Esophagus muscularis mucosa (tissue), 4 donors: ENCODE data around the gene TMA7B. TPM values are rescaled to one million over a fixed set of nuclear protein-coding genes. Genes with fewer than 3 reads are reported as not detected.

Experiments
- DNase-seq: peaks from one replicate; pipeline ENCODE4 v3.0.0-alpha.2; 2017; ENCODE audit errors: extremely low spot score
- H3K27ac ChIP-seq, 4 donors: fragments of 200-600 bp; sonication (generic); replicated peaks in 1 of 4; 1 replicate in 3 of 4; 2 replicates in 1 of 4; pipeline ENCODE4 v1.5.1; 2016 to 2019; ENCODE audit warnings: mild to moderate bottlenecking in 1 of 4
- H3K27me3 ChIP-seq, 4 donors: fragments of 200-600 bp; sonication (generic); one replicate each; pipeline versions ENCODE4 v1.5.1 to v1.6.0; 2016 to 2019
- H3K36me3 ChIP-seq, 4 donors: fragments of 200-600 bp; sonication (generic); one replicate each; pipeline ENCODE4 v1.5.1; 2016 to 2019
- H3K4me1 ChIP-seq, 4 donors: fragments of 200-600 bp; sonication (generic); one replicate each; pipeline ENCODE4 v1.5.1; 2016 to 2019
- H3K4me3 ChIP-seq, 4 donors: fragments of 200-600 bp; sonication (generic); 1 replicate in 2 of 4; 2 replicates in 2 of 4; pipeline ENCODE4 v1.5.1; 2016 to 2019; ENCODE audit warnings: mild to moderate bottlenecking in 4 of 4, moderate library complexity in 1 of 4
- H3K9me3 ChIP-seq, 4 donors: fragments of 200-600 bp; sonication (generic); 1 replicate in 3 of 4; 2 replicates in 1 of 4; pipeline ENCODE4 v1.5.1; 2016 to 2019
- EP300 ChIP-seq: sonication (generic); formaldehyde crosslinking; IDR thresholded peaks from one replicate; pipeline ENCODE4 v1.6.1; 2017; ENCODE audit warnings: antibody characterized with exemption
- POLR2A ChIP-seq: fragments of 450-650 bp; IDR thresholded peaks from one replicate; pipeline ENCODE4 v1.6.1; 2017; ENCODE audit warnings: antibody characterized with exemption, moderate library complexity, mild to moderate bottlenecking, low read depth
- POLR2AphosphoS5 ChIP-seq, 2 donors: sonication (generic); formaldehyde crosslinking; IDR thresholded peaks; one replicate each; pipeline ENCODE4 v1.6.1; 2017; ENCODE audit warnings: antibody characterized with exemption in 2 of 2
- WGBS: methylation state at CpG from one replicate; pipeline ENCODE4 v1.1.5; 2018; 5-methylcytosine and 5-hydroxymethylcytosine counted together
- intact Hi-C: fragments of 100-400 bp; cut with DNase I; formaldehyde crosslinking; loops from one replicate; pipeline ENCODE4 v1.15.1; 2023
- total RNA-seq, 4 donors: library from RNA; depleted of rRNA; stranded (reverse); fragments of >200 nt; gene quantifications; one replicate each; pipeline versions ENCODE4 v1.1.0 to v1.2.1, GENCODE V29; 2016
- TF ChIP-seq, protein P1 (sequence below), 3 experiments: fragments of 200-600 bp in 2 of 3; fragments of 450-650 bp in 1 of 3; sonication (generic) in 2 of 3; IDR thresholded peaks; one replicate each; pipeline ENCODE4 v1.5.1; 2017 to 2019; ENCODE audit warnings: antibody characterized with exemption in 3 of 3, mild to moderate bottlenecking in 2 of 3, moderate library complexity in 1 of 3

TMA7B gene
- total RNA-seq, 4 donors from 2014 or later, result not detected

DNA sequence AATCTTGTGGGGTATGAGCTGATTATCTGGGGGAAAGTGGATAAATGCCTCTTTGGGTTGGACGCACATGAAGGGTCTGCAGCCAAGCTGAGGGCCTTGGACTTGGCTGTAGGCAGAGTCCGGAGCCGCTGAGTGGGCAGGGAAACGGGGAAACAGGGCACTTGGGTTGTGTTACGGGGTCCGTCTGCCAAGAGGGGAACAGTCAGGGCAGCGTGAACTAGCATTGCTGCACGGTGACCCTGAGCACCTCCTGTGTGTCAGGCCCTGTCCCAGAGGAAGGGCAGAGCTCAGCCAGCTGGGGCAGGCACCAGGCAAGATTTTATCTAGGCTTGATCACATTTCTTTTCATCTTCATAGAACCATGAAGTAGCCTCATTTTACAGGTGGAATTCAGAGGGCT, 46.4 kb downstream of the TMA7B start:
- H3K27ac ChIP-seq, result no peak overlapping the region
- no peak for TF ChIP-seq EP300
- TF ChIP-seq POLR2A, result no peak
- no peak for TF ChIP-seq POLR2AphosphoS5 (IDR thresholded peaks at IDR 0.05)
- TF ChIP-seq, protein P1, sequence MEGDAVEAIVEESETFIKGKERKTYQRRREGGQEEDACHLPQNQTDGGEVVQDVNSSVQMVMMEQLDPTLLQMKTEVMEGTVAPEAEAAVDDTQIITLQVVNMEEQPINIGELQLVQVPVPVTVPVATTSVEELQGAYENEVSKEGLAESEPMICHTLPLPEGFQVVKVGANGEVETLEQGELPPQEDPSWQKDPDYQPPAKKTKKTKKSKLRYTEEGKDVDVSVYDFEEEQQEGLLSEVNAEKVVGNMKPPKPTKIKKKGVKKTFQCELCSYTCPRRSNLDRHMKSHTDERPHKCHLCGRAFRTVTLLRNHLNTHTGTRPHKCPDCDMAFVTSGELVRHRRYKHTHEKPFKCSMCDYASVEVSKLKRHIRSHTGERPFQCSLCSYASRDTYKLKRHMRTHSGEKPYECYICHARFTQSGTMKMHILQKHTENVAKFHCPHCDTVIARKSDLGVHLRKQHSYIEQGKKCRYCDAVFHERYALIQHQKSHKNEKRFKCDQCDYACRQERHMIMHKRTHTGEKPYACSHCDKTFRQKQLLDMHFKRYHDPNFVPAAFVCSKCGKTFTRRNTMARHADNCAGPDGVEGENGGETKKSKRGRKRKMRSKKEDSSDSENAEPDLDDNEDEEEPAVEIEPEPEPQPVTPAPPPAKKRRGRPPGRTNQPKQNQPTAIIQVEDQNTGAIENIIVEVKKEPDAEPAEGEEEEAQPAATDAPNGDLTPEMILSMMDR (IDR thresholded peaks at IDR 0.05), result no peak

DNA sequence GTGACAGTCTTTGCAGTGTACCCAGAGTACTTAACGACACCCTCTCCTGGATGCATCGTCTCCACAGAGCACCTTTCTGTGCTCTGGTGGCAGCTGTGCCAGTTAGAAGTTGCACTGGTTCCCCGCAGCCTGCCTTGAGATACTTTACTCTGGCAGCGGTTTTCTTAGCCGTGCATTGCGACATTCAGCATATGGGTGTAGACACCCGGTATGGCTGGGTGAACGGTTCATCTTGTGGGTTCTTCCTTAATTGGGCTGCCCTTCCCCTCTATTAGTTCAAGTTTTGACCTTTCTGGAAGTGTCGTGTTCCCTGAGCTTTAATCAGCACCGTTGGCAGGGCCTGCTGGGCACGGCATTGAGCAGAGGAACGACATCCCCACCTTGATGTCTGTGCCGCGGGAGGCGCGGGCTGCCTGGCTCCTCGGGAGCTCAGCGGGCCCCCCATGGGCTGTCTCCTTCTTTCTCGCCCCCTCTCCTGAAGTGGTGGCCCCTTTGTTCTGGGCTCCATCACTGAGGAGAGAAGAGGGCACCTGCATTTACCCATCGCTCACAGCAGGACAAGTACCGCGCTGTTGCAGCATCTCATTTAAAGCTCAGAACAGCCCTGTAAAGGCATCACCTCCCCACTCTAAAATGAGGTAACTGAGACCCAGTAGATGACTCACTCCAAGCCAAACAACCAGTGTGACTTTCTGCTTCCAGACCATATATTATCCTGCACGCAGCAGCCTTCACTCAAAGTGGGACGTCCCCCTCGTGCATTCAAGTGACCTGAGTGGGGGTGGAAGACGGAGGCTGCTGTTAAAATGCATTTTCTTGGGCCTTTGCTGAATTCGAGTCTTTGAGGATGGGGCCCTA, 47.9 kb downstream of the TMA7B start:
- H3K4me1 ChIP-seq, result peaks cover 0 to 8% (median 0%) of the 10 kb centered on the region in 4 donors

More for the DNA sequence above, 46.4 kb downstream of the TMA7B start:
- no peak for DNase-seq
- Histone ChIP-seq H3K27me3 (peaks cover 0 to 60% (median 0%) of the 10 kb centered on the region in 4 donors), H3K9me3 (no peaks in the 10 kb centered on the region), H3K36me3 (no peaks in the 10 kb centered on the region), H3K4me3 (no peak overlapping the region), H3K4me1 (peaks cover 0 to 8% (median 1%) of the 10 kb centered on the region in 4 donors)
- 77% methylated on average over 8 of the region's 8 CpGs for WGBS
- intact Hi-C loops, result no loop called here

DNA sequence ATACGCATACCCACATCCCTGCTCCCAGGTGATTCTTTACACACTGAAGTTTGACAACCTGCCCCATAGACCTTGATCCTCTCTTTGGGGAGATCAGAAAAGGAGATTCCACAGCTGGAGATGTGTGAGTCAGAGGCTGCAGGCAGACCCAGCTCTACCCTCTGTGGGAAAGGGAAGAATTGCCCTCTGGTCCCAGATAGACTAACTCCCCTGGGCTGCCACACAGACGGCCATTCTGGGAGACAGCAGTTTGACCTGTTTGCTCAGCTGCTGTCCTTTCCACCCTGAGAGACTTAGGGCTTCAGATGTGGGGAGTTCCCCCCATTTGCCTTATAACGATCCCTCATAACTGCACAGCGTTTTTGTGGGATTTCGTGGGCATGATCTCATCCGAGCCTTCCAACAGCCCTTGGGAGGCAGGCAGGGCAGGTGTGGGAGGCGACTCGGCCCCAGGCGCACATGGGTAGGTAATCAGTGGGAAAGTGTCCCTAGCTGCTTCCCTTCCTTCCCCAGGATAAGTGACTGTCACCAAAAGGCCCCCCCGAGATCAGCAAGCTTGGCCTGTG, 48.6 kb downstream of the TMA7B start:
- Histone ChIP-seq H3K27me3 (peaks cover 0 to 66% (median 0%) of the 10 kb centered on the region in 4 donors), H3K9me3 (no peaks in the 10 kb centered on the region), H3K36me3 (no peaks in the 10 kb centered on the region), H3K27ac (no peak overlapping the region), H3K4me1 (peaks cover 0 to 8% (median 0%) of the 10 kb centered on the region in 4 donors), H3K4me3 (no peak overlapping the region)
- WGBS, result 61% methylated on average over 5 of the region's 10 CpGs
- intact Hi-C loops, result no loop called here
- DNase-seq, result no peak
- TF ChIP-seq POLR2A (no peak), POLR2AphosphoS5 (IDR thresholded peaks at IDR 0.05) (no peak), EP300 (no peak)
- TF ChIP-seq, protein P1 (IDR thresholded peaks at IDR 0.05), result no peak

More for the DNA sequence above, 47.9 kb downstream of the TMA7B start:
- no peak overlapping the region for H3K4me3 ChIP-seq
- H3K27me3 ChIP-seq, result peaks cover 0 to 73% (median 0%) of the 10 kb centered on the region in 4 donors
- no peak overlapping the region for H3K27ac ChIP-seq
- TF ChIP-seq POLR2A, result no peak
- no peaks in the 10 kb centered on the region for H3K36me3 ChIP-seq
- H3K9me3 ChIP-seq, result no peaks in the 10 kb centered on the region
- no peak for DNase-seq
- 83% methylated on average over 19 of the region's 27 CpGs for WGBS
- intact Hi-C loops, result no loop called here

DNA sequence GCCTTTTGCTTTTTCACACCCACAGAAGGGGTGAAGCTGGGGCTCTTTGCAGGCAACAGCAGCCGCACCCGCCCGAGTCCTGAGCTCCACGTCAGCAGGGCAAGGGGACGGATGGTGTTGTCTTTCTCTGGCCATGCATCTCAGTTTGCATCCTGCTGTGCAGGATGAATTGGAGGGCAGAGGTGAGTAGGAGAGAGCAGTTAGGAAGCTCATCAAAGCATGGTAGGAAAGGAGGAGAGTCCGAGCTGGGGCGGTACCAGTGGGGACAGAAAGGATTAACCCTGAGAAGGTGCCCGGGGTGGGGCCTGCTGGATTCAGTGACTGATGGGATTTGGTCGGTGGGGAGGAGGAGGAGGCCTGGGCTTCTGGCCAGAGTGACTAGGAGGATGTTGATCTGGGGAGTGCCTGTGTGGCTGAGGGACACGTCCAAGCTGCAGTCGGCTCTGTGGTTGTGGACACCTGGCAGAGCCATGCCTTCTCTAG, 49.1 kb downstream of the TMA7B start:
- WGBS, result 17% methylated on average over 11 of the region's 11 CpGs
- TF ChIP-seq, protein P1 (IDR thresholded peaks at IDR 0.05), result no peak
- no peak for TF ChIP-seq POLR2A
- H3K36me3 ChIP-seq, result no peaks in the 10 kb centered on the region
- no peaks in the 10 kb centered on the region for H3K9me3 ChIP-seq
- H3K27ac ChIP-seq, result no peak overlapping the region
- no peak overlapping the region for H3K4me3 ChIP-seq
- H3K27me3 ChIP-seq, result peaks cover 0 to 60% (median 0%) of the 10 kb centered on the region in 4 donors
- intact Hi-C loops, result no loop called here
- no peak for DNase-seq
- H3K4me1 ChIP-seq, result peaks cover 0 to 8% (median 0%) of the 10 kb centered on the region in 4 donors

DNA sequence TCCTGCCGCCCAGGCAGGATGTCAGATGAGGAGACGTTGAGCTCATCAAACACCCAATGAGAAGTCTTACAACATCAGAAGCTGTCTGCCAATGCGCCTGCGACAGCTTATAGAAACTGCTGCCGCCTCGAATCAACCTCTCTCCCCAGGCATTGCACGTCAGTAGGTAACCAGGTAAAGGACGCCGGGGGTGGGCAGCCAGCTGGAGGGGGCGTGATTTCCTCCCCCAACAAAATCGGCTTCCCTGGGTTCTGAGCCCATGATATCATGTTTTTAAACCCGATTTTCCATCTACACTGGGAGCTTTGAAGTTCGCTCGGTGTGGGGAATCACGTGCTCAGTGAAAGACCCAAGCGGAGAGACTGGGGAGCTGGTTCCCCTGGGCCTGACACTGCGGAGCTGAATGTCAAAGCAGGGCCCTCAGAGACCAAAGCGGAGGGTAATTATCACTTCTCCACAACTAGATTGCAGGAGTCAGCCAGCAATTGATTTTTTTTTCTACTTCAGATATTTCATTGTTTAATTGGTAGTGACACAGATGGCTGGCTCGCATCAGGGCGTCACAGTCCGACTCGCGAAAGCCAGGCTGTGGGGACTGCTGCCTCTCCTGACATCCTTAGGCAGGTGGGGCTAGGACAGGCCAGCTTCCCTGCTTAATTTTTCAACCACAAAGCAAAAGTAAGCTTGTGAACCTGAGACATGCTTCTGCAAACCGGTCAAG, 49.9 kb downstream of the TMA7B start:
- intact Hi-C loops, result no loop called here
- Histone ChIP-seq H3K36me3 (no peaks in the 10 kb centered on the region), H3K27ac (no peak overlapping the region), H3K4me1 (peaks cover 0 to 8% (median 0%) of the 10 kb centered on the region in 4 donors), H3K4me3 (no peak overlapping the region), H3K9me3 (no peaks in the 10 kb centered on the region), H3K27me3 (peaks cover 0 to 54% (median 0%) of the 10 kb centered on the region in 4 donors)
- no peak for DNase-seq
- TF ChIP-seq, protein P1 (IDR thresholded peaks at IDR 0.05), result no peak
- TF ChIP-seq EP300 (no peak), POLR2A (no peak), POLR2AphosphoS5 (IDR thresholded peaks at IDR 0.05) (no peak)
- WGBS, result 52% methylated on average over 19 of the region's 24 CpGs
